8988T (cell line): ENCODE results near the gene BMPER.

Experiments
- DNase-seq: peaks from one replicate; pipeline ENCODE4 v3.0.0; 2011

BMPER gene

DNA sequence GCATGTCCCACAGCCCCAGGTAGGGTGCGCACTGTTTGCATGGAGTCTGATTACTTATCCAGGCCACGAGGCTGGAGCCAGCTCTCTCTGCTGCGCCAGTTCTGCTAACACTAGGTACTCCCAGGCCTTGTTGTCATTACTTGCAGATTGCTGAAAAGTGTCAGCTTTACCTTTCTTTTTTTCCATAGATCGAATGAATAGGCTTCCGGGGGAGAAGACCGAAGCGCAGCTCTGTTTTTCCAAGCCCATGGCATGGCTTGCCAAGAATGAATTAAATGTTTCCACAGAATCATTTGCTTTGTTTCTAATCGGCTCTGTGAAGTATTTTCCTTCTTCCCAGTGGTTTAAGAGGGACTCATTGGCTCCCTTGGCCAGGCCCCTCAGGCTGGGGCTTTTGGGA lies 285.8 kb downstream of the BMPER start:
- no peak for DNase-seq

DNA sequence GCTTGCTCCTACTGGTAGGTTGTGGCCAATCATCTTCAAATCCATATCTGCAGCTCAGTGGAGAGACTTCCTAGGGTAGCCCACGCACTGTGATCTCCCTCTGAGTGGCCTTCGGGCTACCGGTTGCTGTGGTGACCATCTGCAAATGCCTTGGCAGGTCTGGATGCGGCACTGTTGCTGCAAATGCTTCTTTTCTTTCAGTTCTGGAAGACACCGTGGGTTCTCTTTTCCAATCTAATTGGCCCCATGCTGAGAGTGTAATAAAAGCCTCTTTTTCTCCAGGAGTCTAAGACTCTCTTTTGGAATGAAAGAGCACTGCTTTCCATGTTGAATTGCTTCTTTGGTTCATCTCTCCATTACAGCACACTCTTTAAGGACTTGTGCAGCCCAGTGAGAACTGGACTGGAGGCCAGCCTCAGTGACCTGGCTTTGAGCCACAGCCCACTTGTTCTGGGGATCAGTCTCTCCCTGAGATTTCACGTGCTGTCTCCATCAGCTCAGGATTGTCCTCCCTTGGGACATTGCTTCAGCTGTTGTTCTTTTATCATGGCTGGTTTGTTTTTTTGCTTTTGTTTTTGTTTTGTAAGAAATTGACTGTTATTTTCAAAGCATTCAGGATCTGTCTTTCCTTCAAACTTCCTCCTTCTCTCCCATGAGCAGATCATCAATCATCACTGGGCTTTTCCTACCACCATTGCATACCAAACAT lies 286.6 kb downstream of the BMPER start:
- no peak for DNase-seq

DNA sequence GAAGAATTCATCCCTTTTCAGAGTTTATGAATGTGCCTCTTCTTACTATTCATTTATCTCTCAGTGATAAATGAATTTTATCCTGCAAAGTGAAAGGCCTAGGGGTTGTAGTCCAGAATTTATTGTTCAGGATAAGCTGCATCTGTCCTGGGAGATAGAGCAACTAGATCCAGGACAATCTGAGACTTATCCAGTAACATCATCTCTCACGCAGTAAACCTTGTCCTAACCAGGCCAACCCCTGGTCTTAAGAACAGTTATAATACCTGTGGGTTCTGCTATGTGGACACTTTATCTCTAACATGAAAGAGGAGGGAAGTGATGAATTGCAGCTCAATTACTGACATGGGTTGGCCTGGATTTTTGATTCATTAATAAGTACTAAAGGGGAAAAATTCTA lies 287.6 kb downstream of the BMPER start:
- no peak for DNase-seq

DNA sequence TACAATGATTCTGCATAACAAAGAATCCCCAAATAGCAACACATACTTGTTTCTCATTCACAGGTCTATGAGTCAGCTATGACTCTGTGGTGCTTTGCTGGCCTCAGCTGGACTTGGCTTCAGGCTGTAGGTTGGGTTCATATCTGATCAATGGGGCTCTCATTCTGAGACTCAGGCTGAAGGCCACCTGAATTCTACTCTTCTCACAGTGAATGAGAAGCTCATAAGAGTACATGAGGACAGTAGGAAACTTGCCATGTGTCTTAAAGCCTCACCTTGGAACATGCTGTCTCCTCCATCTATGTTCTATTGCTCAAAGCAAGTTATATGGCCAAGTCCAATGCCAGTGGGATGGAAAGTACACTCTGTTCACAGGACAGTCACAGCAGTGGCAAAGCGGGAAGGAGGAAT lies 292.9 kb downstream of the BMPER start:
- no peak for DNase-seq
